Naive thymus-derived CD8-positive, alpha-beta T cell (primary cell): ENCODE measurements around the gene BOLL. TPM values are rescaled to one million over a fixed set of nuclear protein-coding genes. Genes with fewer than 3 reads are reported as not detected.
"Not testable (repeated sequence)": the region's sequence is repeated elsewhere in the genome, so short reads cannot be mapped to it uniquely, and the experiment has no call there.

ENCODE experiments used
- ATAC-seq, 2 donors: fragments of 150-1000 bp; cut with Tn5 transposase in 1 of 2; sonication (Bioruptor Pico), chemical (Tn5 transposase) in 1 of 2; 1 replicate in 1 of 2; 2 replicates in 1 of 2; pipeline ENCODE4 v1.10.0; 2021; ENCODE audit warnings: mild to moderate bottlenecking in 2 of 2, moderate library complexity in 2 of 2
- POLR2A ChIA-PET: fragments of 350-600 bp; sonication (Branson Sonifier 250); formaldehyde crosslinking; loops from one replicate; lab custom pipeline; 2021; ENCODE audit warnings: antibody characterized with exemption; lab: Charles Lee
- DNase-seq, 10 donors: peaks; one replicate each; pipeline versions ENCODE4 v3.0.0 to v3.0.0-alpha.2; 2020 to 2022
- H3K27ac Mint-ChIP-seq, 10 donors: one replicate each; pipeline ENCODE4 v1.8.0; 2020 to 2022; ENCODE audit warnings: mild to moderate bottlenecking in 10 of 10, mixed read lengths in 10 of 10, moderate library complexity in 4 of 10, inconsistent platforms in 1 of 10
- H3K27me3 Mint-ChIP-seq, 5 donors: one replicate each; pipeline ENCODE4 v1.8.0; 2021 to 2022; ENCODE audit warnings: mixed read lengths in 5 of 5
- H3K36me3 Mint-ChIP-seq, 3 donors: one replicate each; pipeline ENCODE4 v1.8.0; 2020 to 2022; ENCODE audit warnings: mixed read lengths in 3 of 3, mild to moderate bottlenecking in 2 of 3, inconsistent platforms in 1 of 3
- H3K4me1 Mint-ChIP-seq, 4 donors: one replicate each; pipeline ENCODE4 v1.8.0; 2021 to 2022; ENCODE audit warnings: mixed read lengths in 4 of 4
- H3K4me3 Mint-ChIP-seq, 10 donors: one replicate each; pipeline ENCODE4 v1.8.0; 2020 to 2022; ENCODE audit warnings: mild to moderate bottlenecking in 10 of 10, mixed read lengths in 10 of 10, moderate library complexity in 6 of 10, inconsistent platforms in 1 of 10
- H3K9me3 Mint-ChIP-seq, 9 donors: one replicate each; pipeline ENCODE4 v1.8.0; 2020 to 2022; ENCODE audit warnings: mixed read lengths in 9 of 9, mild to moderate bottlenecking in 3 of 9, inconsistent platforms in 1 of 9, moderate library complexity in 1 of 9
- polyA plus RNA-seq, 3 donors: library from polyadenylated mRNA; unstranded; fragments of 300-500 nt; fragmentation: Illumina TruSeq; gene quantifications; one replicate each; pipeline ENCODE4 v1.2.3, GENCODE V29; 2021
- total RNA-seq, 8 experiments: library from RNA in 2 of 8; stranded (reverse) in 2 of 8; gene quantifications; one replicate each; pipeline ENCODE4 v1.2.3 and lab custom pipeline; 2021 to 2026

BOLL gene
- total and polyA plus RNA-seq, 5 experiments from 2014 or later, result not detected

DNA sequence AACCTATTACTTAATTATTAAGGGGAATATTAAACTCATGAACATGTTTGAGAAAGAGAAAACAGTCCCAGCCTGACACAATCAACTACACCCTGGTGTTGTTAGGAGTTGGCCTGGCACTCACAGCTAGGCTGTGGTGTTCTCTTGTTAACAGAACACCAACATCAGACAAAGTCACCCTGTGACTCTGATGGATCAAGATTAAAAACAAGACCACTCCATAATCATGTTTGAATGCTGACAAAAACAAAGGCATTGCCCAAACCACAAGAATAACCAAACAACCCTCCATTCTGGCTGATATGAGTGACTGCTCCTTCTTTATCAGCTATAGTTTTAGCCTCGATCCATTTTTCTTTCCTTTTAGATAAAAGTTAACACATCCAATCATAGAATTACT is 3.0 kb downstream of the BOLL start:
- Mint-ChIP-seq H3K4me3 (no peak overlapping the region), H3K9me3 (no peaks in the 10 kb centered on the region), H3K27me3 (peaks cover 6 to 19% (median 7%) of the 10 kb centered on the region in 5 donors), H3K4me1 (peaks cover 0 to 6% (median 2%) of the 10 kb centered on the region in 4 donors), H3K36me3 (no peaks in the 10 kb centered on the region), H3K27ac (no peak overlapping the region)
- ATAC-seq (no peak), DNase-seq (no peak)
- POLR2A ChIA-PET, result no interaction called here

DNA sequence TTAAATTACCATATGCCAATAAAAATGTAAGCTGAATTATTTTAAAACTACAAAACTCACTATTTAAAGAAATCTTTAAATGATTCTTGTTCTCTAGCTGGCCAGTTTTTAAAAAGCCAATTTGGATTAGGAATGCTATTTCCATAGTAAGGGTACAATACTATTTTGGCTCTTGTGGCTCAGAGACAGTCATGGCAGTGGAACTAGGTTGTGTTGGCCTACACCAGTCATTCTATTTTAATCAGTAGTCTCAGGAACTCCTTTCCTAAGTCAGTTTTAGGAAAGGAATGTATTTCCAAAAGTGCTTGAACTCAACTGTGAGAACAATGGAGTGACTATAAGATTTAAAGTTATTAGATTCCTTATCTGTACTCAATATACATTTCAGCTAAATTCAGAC is 5.9 kb downstream of the BOLL start:
- ATAC-seq, result no peak
- Mint-ChIP-seq H3K27ac (no peak overlapping the region), H3K9me3 (no peaks in the 10 kb centered on the region), H3K27me3 (peaks cover 3 to 13% (median 6%) of the 10 kb centered on the region in 5 donors), H3K4me1 (peaks cover 0 to 1% (median 0%) of the 10 kb centered on the region in 4 donors), H3K36me3 (no peaks in the 10 kb centered on the region), H3K4me3 (no peak overlapping the region)
- no peak for DNase-seq
- POLR2A ChIA-PET, result no interaction called here

DNA sequence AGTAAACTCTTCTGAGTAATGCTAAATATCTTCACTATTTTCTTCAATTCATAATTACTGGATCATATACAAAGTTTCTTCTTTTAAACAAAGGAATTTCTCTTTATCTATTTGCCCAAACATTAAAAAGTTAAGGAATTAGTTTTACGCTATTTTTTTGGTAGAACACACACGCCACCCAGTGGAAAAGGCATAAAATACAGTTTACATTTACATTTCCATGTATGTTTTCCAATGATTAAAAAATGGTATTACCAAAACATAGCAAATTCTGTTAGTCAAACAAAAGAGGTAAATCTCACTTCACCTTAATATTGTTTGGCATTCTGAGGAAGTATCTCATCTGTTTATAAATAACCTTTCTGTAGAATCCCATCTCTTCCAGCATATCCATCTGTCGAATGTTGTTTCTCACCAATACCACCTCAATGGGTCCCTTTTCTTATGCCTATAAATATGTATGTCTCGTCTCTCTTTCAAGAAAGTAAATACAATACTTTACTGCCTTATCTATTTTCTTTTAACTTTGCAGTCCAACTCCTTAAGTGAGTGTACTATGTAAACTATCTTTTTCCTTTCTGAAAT is 7.2 kb downstream of the BOLL start:
- ATAC-seq (no peak), DNase-seq (peak in 4 of 10 donors; percentile 30 to 57 (median 52))
- peak overlapping the region in 1 of 10 donors; percentile 31 for H3K27ac Mint-ChIP-seq
- POLR2A ChIA-PET, result no interaction called here
- no peaks in the 10 kb centered on the region for H3K9me3 Mint-ChIP-seq
- peaks cover 3 to 11% (median 5%) of the 10 kb centered on the region in 5 donors for H3K27me3 Mint-ChIP-seq
- H3K4me1 Mint-ChIP-seq, result peaks cover 0 to 1% (median 0%) of the 10 kb centered on the region in 4 donors
- no peak overlapping the region for H3K4me3 Mint-ChIP-seq
- no peaks in the 10 kb centered on the region for H3K36me3 Mint-ChIP-seq

DNA sequence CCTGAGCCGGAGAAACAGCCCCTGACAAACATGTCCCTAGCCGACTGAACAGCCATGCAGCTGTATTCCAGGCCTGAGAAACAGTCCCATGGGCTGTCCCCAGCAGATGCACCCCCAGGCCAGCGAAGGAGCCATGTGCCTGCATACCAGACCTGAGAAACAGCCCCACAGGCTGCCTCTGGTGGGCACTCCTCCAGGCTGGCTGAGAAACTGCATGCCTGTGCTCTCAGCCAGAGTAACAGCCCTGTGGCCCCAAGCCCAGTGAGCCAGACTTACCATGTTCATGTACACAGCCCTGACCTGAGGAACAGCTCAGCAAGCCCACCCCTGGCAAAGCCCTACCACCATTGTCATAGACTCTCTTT is 24.8 kb downstream of the BOLL start:
- peaks cover 0 to 11% (median 5%) of the 10 kb centered on the region in 5 donors for H3K27me3 Mint-ChIP-seq
- no peak for ATAC-seq

DNA sequence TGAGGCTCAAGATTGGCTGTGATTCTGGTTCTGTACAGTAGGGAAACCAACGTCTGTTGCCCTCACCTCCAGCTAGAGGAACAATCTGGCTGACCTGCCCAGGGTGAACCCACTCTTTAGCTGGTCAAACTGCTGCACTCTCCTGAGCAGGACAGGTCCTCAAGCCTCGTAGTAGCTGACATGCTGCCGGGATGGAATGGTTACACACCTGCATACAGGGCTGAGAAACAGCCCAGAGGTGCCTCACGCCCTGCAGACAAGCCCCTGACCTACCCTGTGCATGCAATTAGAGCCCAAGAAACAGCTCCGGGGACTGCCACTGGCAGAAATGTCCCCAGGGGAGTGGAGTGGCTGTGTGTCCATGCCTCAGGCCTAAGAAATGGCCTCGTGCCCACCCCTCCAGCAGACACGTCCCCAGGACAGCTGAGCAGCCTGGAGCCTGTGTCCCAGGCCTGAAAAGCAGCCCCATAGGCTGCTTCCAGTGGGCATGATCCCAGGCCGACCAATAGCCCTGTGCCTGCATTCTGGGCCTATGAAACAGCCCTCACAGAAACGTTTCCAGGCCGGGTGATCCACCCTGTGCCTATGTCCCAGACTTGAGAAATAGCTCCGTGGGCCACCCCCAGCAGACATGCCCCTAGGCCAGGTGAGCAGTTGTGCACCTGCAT is 25.4 kb downstream of the BOLL start:
- Mint-ChIP-seq H3K27ac (no peak overlapping the region), H3K27me3 (peaks cover 0 to 12% (median 5%) of the 10 kb centered on the region in 5 donors), H3K9me3 (peaks cover 9 to 41% (median 14%) of the 10 kb centered on the region in 9 donors), H3K4me3 (no peak overlapping the region), H3K4me1 (no peaks in the 10 kb centered on the region), H3K36me3 (peaks cover 4 to 15% (median 13%) of the 10 kb centered on the region in 3 donors)
- ATAC-seq (no peak), DNase-seq (no peak)
- POLR2A ChIA-PET, result no interaction called here

More for the DNA sequence above, 24.8 kb downstream of the BOLL start:
- no peak overlapping the region for H3K4me3 Mint-ChIP-seq
- H3K4me1 Mint-ChIP-seq, result no peaks in the 10 kb centered on the region
- H3K9me3 Mint-ChIP-seq, result peaks cover 9 to 37% (median 14%) of the 10 kb centered on the region in 9 donors
- POLR2A ChIA-PET, result no interaction called here
- DNase-seq, result peak in 1 of 10 donors; percentile 45
- peaks cover 4 to 15% (median 13%) of the 10 kb centered on the region in 3 donors for H3K36me3 Mint-ChIP-seq
- no peak overlapping the region for H3K27ac Mint-ChIP-seq

DNA sequence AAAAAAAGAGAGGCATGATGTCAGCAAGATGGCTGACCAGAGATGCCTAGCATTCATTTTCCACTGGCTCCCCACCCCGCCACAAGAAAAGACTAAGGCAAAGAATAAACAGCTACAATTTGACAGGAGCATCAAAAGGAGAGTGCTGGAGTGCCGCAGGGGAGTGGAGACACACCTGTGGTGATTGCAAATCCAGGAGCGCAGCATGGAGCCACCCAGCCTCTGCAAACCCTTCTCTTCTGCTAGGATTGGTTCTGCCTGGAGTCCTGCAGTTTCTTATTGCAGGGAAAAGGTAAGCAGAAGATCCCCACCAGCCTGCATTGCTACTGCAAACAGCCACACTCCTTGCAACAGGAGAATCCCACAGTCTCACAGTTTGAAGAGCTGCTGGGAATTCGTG is 26.1 kb downstream of the BOLL start:
- POLR2A ChIA-PET, result no interaction called here
- Mint-ChIP-seq H3K27ac (no peak overlapping the region), H3K4me3 (no peak overlapping the region), H3K9me3 (peaks cover 9 to 41% (median 14%) of the 10 kb centered on the region in 9 donors), H3K4me1 (no peaks in the 10 kb centered on the region), H3K27me3 (peaks cover 0 to 15% (median 5%) of the 10 kb centered on the region in 5 donors), H3K36me3 (peaks cover 4 to 15% (median 13%) of the 10 kb centered on the region in 3 donors)
- no peak for ATAC-seq
- DNase-seq, result no peak

DNA sequence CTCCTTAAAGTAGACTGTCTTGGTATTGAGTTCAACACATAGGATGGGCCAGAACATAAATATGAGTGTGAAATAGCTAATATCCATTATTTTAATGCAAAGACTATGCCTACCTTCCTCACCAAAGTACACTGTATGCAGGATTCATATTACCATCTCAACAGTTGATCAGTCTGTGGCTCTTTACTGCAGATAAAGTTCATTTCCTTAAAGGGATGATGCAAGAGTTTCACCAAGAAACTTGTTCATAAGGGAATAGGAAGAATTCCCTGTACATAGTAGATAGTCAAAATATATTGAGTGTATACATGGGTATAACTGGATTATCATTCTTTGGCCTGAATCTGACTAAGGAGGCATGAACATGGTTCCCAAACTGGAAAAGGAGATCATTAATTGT is 44.9 kb downstream of the BOLL start:
- peaks cover 0 to 20% (median 7%) of the 10 kb centered on the region in 5 donors for H3K27me3 Mint-ChIP-seq
- H3K4me3 Mint-ChIP-seq, result no peak overlapping the region
- H3K4me1 Mint-ChIP-seq, result no peaks in the 10 kb centered on the region
- peaks cover 0 to 8% (median 0%) of the 10 kb centered on the region in 9 donors for H3K9me3 Mint-ChIP-seq
- POLR2A ChIA-PET, result no interaction called here
- H3K27ac Mint-ChIP-seq, result no peak overlapping the region
- H3K36me3 Mint-ChIP-seq, result no peaks in the 10 kb centered on the region
- ATAC-seq (no peak), DNase-seq (no peak)

DNA sequence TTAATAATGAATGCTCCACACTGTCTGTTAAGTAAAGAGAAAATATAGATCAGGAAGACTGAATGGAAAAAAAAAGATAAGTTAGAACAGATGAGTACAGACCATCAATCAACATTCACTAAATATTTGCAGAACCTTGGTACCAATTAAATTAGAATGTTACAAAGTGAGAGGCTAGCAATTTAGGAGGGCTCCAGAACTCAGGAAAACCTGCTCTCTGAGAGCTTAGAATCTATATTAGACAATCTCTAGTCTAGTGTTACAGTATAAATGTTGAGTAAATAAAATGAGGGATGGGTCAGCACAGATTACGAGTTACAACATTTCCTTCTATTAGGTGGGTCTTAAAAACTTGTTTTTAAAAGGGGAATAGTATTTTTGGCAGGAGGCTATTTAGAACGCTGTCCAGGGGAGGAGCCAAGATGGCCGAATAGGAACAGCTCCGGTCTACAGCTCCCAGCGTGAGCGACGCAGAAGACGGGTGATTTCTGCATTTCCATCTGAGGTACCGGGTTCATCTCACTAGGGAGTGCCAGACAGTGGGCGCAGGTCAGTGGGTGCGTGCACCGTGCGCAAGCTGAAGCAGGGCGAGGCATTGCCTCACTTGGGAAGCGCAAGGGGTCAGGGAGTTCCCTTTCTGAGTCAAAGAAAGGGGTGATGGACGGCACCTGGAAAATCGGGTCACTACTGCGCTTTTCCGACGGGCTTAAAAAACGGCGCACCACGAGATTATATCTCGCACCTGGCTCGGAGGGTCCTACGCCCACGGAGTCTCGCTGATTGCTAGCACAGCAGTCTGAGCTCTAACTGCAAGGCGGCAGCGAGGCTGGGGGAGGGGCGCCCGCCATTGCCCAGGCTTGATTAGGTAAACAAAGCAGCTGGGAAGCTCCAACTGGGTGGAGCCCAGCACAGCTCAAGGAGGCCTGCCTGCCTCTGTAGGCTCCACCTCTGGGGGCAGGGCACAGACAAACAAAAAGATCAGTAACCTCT is 56.3 kb downstream of the BOLL start:
- H3K27me3 Mint-ChIP-seq, H3K36me3 Mint-ChIP-seq, H3K27ac Mint-ChIP-seq, H3K4me1 Mint-ChIP-seq, POLR2A ChIA-PET, ATAC-seq, DNase-seq: not testable (repeated sequence)
- Mint-ChIP-seq H3K4me3 (peak overlapping the region in 3 of 10 donors; percentile 9 to 51 (median 18)), H3K9me3 (peaks cover 0 to 12% (median 9%) of the 10 kb centered on the region in 9 donors)

DNA sequence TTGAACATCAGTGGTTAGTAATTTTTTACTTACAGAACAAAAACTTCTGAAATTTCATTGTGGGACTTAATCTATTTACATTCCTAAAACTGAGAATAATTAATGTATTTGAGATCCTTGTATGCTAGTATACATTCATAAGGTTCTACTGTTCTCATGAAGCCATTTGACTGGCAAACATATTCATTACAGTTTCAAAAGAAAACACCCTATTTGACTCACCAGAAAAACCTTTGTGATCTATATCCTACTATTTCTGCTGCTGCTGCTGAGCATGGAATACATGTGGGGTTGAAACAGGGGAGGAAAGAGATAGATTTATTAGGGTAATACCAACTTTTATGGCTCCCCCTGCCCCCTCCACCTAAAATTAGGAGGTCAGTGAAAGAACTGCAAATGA is 58.1 kb downstream of the BOLL start:
- ATAC-seq (no peak), DNase-seq (no peak)
- Mint-ChIP-seq H3K27me3 (peaks cover 0 to 1% (median 0%) of the 10 kb centered on the region in 5 donors), H3K4me3 (no peak overlapping the region), H3K27ac (no peak overlapping the region), H3K9me3 (peaks cover 0 to 12% (median 9%) of the 10 kb centered on the region in 9 donors), H3K4me1 (no peaks in the 10 kb centered on the region), H3K36me3 (peaks cover 5 to 8% (median 5%) of the 10 kb centered on the region in 3 donors)
- POLR2A ChIA-PET, result no interaction called here

DNA sequence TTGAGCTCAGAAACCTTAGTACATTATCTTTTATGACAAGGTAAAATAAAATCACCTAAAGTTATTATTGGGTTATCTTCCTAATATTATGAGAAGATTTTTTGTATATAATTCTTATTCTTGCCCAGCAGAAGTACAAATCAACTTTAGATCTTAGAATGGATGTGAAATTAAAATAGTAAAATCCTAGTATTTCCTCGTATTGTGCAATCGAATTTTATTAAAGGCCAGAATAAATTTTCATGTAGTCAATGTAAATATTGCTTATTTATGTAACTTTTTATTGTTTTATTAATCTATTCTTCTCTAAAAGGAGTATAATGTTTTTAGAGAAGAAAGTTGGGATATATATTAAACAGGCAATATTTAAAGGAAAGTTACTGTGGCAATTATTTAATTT is 67.3 kb downstream of the BOLL start:
- Mint-ChIP-seq H3K4me1 (peaks cover 2 to 7% (median 6%) of the 10 kb centered on the region in 4 donors), H3K27me3 (no peaks in the 10 kb centered on the region), H3K36me3 (peaks cover 0 to 17% (median 0%) of the 10 kb centered on the region in 3 donors), H3K9me3 (no peaks in the 10 kb centered on the region), H3K27ac (no peak overlapping the region), H3K4me3 (no peak overlapping the region)
- DNase-seq (no peak), ATAC-seq (no peak)
- POLR2A ChIA-PET, result interaction anchor here (1.1 to 1.4 kb wide), 2 partner anchors 11 to 13 kb away, joined by 3 read pairs; partner anchors contain the start of gene MARS2

DNA sequence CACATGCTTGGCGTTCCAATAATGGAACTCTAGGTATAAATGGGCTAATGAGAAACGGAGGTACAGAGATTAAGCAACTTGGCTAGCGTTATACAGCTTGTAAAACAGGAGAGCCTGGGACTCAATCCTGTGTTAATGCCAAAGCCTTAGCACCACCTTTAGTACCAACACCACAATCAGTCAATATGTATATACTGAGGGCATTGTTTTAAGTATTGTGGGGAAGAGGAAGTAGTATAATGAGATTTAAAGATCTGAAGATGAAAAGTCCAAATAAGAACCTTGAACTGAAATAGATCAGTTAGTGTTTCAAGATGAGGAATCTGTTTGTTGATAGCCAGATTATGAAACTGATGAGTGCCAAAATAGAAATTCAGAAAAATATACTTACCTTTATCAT is 71.8 kb downstream of the BOLL start:
- Mint-ChIP-seq H3K9me3 (no peaks in the 10 kb centered on the region), H3K36me3 (peaks cover 0 to 49% (median 2%) of the 10 kb centered on the region in 3 donors), H3K4me1 (peaks cover 18 to 39% (median 33%) of the 10 kb centered on the region in 4 donors), H3K27me3 (no peaks in the 10 kb centered on the region), H3K4me3 (no peak overlapping the region), H3K27ac (no peak overlapping the region)
- ATAC-seq (no peak), DNase-seq (no peak)
- POLR2A ChIA-PET, result no interaction called here

DNA sequence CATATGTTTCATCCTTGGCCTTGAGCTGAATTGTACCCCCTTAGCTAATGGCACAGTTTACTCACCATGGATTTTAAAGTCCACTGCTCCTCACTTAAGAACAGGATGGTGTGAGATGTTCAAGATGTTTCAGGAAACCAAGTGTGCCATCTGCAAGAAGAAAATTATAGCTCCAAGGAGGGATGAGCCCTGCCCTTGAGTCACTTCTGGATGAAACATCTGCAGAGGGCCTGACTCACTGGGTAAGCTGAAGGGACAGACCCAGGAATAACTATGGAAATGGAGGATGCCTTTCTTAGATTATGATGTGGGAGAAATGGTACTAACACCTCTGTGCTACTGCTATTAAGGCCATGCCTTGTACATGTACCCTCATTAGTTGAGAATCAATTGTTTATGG is 73.5 kb downstream of the BOLL start:
- peaks cover 22 to 55% (median 46%) of the 10 kb centered on the region in 4 donors for H3K4me1 Mint-ChIP-seq
- no peak overlapping the region for H3K27ac Mint-ChIP-seq
- ATAC-seq, result no peak
- H3K9me3 Mint-ChIP-seq, result no peaks in the 10 kb centered on the region
- no peaks in the 10 kb centered on the region for H3K27me3 Mint-ChIP-seq
- no peak for DNase-seq
- POLR2A ChIA-PET, result no interaction called here
- peaks cover 0 to 51% (median 2%) of the 10 kb centered on the region in 3 donors for H3K36me3 Mint-ChIP-seq
- no peak overlapping the region for H3K4me3 Mint-ChIP-seq
